HG03565 (cell line): ENCODE results near the gene SACM1L.

Source experiments
- ATAC-seq: cut with Tn5 transposase; IDR thresholded peaks from one replicate; pipeline ENCODE4 v1.9.1; 2021; ENCODE audit warnings: mild to moderate bottlenecking, moderate library complexity; ENCODE audit not compliant: unreplicated experiment

SACM1L gene

GRCh38 chr3:45762647-45763302 is 73.6 kb downstream of the SACM1L start:
- no peak for ATAC-seq

- ATAC-seq = no peak
These were observed 74.1 kb downstream of the SACM1L start for GRCh38 chr3:45763303-45763675.

GRCh38 chr3:45765266-45765851 is 76.2 kb downstream of the SACM1L start:
- no peak for ATAC-seq

- no peak for ATAC-seq
These were observed 76.8 kb downstream of the SACM1L start for GRCh38 chr3:45765958-45766357.

- no peak for ATAC-seq
These were observed 82.1 kb downstream of the SACM1L start for GRCh38 chr3:45771166-45771775.

GRCh38 chr3:45771831-45772230 is 82.6 kb downstream of the SACM1L start:
- ATAC-seq = no peak

- no peak for ATAC-seq
These were observed 83.3 kb downstream of the SACM1L start for GRCh38 chr3:45772341-45773035.

GRCh38 chr3:45773072-45773471 is 83.9 kb downstream of the SACM1L start:
- no peak for ATAC-seq

GRCh38 chr3:45773714-45774449 is 84.7 kb downstream of the SACM1L start:
- no peak for ATAC-seq

- no peak for ATAC-seq
These were observed 85.7 kb downstream of the SACM1L start for GRCh38 chr3:45774581-45775521.

- ATAC-seq = no peak
These were observed 86.5 kb downstream of the SACM1L start for GRCh38 chr3:45775571-45776300.

GRCh38 chr3:45776301-45776595 is 87.1 kb downstream of the SACM1L start:
- ATAC-seq = no peak

- ATAC-seq = no peak
These were observed 87.4 kb downstream of the SACM1L start for GRCh38 chr3:45776611-45777010.

GRCh38 chr3:45777111-45777745 is 88.0 kb downstream of the SACM1L start:
- ATAC-seq = no peak

GRCh38 chr3:45777746-45778386 is 88.7 kb downstream of the SACM1L start:
- no peak for ATAC-seq

- no peak for ATAC-seq
These were observed 89.6 kb downstream of the SACM1L start for GRCh38 chr3:45778761-45779201.

GRCh38 chr3:45779746-45780735 is 90.8 kb downstream of the SACM1L start:
- no peak for ATAC-seq
